HG02981 (cell line): ENCODE measurements around the gene A4GALT.
"Not testable (repeated sequence)": the region's sequence is repeated elsewhere in the genome, so short reads cannot be mapped to it uniquely, and the experiment has no call there.

Experiments
- ATAC-seq: cut with Tn5 transposase; IDR thresholded peaks from one replicate; pipeline ENCODE4 v1.9.1; 2021; ENCODE audit warnings: mild to moderate bottlenecking, moderate library complexity; ENCODE audit not compliant: unreplicated experiment

The A4GALT gene

DNA sequence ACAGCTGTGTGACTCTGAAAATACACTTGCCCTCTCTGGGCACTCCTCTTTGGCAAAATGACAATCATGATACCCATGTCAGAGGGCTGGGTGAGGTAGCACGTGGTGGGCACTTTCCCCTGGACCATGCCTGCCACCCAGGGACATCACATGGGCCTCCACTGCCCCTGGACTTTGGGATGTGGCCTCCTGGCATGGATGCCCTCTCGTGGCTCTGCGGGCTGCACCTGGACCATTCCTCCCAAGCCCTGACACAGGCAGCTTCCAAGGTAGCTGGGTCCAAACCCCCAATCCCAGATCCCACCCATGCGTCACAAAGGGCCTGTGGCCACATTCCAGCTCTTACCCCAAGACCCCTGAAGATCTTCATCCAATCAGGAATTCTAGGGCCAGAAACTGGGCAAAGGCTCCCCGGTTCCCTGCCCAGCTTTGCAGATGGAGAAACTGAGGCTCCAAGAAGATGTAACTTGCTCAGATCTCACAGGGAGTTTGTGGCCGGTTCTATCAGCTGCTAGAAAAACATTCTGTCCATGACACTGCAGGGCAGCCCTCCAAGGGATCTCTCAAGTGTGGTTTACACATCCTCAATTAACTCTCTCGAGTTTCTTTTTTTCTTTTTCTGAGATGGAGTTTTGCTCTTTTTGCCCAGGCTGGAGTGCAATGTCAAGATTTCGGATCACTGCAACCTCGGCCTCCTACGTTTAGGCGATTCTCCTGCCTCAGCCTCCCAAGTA, 36.0 kb downstream of the A4GALT start:
- ATAC-seq: no peak

DNA sequence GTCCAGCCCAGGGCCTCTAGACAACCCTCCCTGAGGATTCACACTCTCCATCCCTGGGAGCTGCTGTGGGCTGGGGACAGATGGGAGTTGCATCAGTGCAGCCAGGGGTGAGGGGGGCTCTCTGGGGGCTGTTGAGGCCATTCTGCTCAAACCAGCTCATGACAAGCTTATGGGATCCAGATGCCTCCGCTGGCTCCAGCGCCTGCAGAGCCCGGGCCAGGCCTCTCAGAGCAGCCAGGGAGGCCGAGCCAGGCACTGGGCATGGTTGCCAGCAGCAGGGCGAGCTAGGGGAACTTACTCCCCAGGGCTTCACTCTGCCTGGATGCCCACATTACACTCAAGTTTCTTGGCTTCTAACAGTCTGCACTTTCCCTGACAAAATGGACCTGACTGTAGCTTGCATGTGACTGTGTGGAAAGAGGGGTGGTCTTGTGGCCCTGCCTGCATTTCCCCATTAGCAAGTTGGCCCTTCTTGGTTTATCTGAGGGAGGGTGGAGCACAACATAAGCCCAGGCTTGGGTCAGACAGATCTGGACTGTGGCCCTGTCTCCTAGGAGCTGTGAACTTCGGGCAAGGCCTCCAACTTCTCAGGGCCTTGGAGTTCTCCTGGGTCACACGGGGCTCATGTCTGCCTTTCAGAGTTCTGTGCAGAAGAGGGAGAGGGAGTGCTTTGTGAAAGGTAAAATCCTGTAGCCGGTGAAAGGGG, 36.9 kb downstream of the A4GALT start:
- no peak for ATAC-seq

DNA sequence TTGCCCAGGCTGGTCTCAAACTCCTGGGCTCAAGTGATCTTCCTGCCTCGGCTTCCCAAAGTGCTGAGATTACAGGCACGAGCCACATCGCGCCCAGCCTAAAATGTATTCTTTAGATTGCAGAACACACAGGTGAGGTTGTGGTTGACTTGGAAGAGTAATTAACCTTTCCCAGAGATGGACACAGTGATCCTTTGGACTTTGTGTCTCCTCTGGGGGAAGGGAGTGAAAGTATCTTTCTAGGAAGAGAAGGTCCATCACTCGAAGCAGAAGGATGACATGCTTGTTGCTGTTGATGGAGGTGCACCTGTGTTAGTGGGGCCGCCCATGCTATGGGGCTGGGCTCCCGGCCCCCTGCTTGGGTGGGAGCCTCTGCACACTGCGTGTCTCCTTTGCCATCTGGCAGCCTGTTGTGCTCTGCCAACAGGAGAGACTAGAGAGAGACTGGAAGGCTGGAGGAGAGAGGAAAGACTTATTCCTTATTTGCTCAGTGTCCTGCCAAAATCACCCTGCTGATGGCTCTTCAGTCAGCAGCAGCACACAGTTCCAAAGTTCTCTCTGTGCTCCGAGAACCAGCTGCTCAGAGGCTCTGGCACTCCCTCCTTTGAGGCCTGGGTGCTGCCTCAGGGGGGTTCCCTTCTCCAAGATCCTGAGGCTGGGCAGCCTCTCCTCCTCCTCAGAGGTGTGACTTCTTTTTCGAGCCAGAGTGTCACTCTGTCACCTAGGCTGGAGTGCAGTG, 38.4 kb downstream of the A4GALT start:
- no peak for ATAC-seq

DNA sequence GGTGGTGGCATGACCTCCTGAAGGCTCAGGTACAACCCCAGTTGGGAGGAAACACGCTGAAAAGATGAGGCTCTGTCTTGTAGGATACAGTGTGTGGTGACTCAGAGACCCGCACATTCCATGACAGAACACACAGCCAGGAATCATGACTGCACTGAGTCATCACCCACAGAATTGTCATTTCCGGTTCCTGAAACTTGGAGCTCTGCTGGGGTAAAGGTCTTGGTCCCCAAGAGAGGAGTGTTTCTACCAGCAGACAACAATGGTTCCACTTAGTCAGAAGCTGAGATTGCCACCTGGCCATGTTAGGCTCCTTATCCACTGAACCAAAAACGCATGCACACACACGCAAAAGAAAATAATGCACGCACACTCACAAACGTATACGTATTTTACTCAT, 40.0 kb downstream of the A4GALT start:
- no peak for ATAC-seq

DNA sequence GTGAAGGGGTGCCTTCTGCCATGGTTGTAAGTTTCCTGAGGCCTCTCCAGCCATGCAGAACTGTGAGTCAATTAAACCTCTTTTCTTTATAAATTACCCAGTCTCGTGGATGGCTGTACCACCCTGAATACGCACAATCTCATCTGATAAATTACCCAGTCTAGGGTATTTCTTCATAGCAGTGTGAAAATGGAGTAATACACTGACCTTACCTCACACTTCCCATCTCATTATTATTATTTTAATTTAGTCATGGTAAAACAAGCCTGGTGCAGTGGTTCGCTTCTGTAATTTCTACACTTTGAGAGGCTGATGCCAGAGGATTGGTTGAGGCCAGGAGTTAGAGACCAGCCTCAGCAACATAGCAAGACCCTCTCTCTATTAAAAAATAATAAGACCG, 41.0 kb downstream of the A4GALT start:
- ATAC-seq: no peak

DNA sequence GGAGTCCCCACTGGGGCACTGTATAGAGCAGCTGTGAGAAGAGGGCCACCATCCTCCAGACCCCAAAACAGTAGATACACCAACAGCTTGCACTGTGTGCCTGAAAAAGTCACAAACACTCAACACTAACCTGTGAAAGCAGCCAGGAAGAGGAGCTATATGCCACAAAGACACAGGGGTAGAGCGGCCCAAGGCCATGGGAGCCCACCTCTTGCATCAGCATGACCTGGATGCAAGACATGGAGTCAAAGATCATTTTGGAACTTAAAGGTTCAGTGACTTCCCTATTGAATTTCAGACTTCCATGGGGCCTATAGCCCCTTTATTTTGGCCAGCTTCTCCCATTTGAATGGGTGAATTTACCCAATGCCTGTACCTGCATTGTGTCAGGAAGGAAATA, 41.8 kb downstream of the A4GALT start:
- no peak for ATAC-seq

DNA sequence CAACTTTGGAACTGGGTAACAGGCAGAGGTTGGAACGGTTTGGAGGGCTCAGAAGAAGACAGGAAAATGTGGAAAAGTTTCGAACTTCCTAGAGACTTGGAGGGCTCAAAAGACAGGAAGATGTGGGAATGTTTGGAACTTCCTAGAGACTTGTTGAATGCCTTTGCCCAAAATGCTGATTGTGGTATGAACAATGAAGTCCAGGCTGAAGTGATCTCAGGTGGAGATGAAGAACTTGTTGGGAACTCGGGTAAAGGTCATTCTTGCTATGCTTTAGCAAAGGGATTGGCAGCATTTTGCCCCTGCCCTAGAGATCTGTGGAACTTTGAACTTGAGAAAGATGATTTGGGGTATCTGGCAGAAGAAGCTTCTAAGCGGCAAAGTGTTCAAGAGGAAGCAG, 42.7 kb downstream of the A4GALT start:
- ATAC-seq: not testable (repeated sequence)

DNA sequence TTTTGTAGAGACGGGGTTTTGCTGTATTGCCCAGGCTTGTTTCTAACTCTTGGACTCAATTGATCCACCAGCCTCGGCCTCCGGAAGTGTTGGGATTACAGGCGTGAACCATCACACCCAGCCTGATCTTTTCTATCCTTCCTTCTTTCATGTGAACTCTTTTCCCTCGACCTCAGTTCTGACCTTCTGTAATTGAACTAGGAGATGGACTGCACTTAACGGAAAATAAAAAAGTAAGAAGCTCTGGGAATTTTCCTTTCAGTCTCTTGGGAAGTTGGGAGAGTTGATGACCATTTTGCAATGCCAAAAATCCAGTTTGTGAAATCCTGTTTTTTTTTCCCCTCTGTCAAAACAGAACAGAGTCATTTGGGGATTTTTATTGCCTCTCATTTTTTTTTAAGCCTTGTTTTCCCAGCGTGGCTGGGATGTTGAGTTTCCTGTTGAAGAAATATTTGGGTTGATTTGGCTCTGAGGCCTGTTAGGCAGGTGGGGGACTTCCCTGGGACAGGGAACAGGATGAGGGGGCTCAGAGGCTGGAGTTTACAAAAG, 44.5 kb downstream of the A4GALT start:
- ATAC-seq: no peak

DNA sequence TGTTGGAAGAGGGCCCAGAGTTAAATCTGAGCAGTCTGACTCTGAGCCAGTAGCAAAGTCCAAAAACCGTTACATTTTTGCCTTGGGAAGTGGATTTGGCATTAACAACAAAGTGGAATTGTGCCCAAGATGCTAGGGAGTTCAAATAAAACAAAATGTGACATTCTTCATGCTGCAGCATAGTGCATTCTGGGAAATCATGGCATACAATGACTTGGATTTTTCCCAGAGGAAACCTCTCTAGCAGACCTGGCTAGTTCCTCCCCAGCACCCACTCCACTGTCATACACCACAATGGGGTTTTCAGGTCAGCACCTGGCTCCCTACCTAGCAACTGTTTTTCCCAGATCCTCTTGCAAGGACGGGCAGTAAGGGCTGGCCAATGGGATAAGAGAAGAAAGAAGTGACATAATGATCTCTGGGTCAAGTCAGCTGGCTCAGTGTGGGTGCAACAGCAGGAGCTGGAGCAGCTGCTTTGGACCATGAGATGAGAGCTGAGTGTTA, 46.7 kb downstream of the A4GALT start:
- ATAC-seq: no peak

DNA sequence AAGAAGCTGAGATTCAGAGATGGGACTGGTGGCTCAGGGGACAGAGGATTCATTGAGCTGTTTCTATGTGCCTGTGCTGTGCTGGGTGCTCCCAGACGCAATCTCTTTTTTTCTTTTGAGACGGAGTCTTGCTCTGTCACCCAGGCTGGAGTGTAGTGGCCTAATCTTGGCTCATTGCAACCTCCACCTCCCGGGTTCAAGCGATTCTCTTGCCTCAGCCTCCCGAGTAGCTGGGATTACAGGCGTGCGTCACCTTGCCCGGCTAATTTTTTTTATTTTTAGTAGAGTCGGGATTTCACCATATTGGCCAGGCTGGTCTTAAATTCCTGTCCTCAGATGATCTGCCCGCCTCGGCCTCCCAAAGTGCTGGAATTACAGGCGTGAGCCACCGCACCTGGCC, 47.6 kb downstream of the A4GALT start:
- not testable (repeated sequence) for ATAC-seq

DNA sequence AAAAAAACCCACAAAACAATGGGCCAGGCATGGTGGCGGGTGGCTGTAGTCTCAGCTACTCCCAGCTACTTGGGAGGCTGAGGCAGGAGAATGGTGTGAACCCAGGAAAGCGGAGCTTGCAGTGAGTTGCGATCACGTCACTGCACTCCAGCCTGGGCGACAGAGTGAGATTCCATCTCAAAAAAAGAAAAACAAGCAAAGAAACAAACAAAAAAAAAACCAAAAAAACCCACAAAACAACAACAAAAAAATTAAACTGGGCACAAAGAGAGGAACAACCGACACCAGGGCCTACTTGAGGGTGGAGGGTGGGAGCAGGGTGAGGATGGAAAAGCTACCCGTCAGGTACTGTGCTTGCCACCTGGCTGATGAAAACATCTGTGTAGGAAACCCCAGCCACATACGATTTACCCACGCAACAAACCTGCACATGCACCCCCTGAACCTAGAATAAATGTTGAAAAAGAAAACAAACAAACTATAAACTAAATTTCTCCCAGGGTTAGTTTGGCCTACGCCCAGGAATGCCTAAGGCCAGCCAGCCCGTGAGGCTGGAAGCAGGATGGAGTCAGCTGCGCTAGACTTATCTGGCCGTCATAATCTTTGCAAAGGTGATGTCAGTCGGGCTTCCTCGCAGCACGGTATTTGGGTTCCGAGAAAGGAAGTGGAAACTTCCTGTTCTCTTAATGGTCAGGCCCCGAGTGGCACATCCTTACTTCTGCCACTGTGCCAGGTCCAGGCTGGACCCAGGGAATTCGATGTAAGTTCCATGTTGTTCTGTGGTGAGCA, 49.6 kb downstream of the A4GALT start:
- no peak for ATAC-seq

DNA sequence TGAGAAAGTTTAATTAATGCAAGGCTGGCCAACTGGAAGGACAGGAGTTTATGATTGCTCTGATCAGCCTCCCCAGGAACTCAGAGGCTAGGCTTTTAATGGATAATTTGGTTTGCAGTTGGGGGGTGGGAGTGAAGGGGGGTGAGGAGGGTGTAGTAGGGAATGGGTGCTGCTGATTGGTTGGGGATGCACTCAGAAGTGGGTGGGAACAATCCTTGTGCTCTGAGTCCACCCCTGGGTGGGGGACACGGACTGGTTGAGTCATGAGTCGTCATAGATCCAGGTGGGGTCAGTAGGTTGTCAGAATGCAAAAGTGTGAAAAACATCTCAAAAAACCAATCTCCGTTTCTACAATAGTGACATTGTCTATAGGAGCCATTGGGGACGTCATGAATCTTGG, 50.6 kb downstream of the A4GALT start:
- ATAC-seq: no peak

DNA sequence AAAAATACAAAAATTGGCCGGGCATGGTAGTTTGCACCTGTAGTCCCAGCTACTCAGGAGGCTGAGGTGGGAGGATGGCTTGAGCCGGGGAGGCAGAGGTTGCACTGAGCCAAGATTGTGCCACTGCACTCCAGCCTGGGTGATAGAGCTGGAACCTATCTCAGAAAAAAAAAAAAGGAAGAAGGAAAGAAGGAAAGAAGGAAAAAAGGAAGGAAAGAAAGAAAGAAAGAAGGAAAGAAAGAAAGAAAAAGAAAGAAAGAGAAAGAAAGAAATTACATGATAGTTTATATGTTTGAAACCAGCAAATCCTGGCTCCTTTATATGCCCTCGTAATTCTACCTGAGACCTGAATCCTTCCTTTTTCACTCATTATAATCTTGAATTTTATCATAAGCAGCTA, 54.3 kb downstream of the A4GALT start:
- ATAC-seq: not testable (repeated sequence)

DNA sequence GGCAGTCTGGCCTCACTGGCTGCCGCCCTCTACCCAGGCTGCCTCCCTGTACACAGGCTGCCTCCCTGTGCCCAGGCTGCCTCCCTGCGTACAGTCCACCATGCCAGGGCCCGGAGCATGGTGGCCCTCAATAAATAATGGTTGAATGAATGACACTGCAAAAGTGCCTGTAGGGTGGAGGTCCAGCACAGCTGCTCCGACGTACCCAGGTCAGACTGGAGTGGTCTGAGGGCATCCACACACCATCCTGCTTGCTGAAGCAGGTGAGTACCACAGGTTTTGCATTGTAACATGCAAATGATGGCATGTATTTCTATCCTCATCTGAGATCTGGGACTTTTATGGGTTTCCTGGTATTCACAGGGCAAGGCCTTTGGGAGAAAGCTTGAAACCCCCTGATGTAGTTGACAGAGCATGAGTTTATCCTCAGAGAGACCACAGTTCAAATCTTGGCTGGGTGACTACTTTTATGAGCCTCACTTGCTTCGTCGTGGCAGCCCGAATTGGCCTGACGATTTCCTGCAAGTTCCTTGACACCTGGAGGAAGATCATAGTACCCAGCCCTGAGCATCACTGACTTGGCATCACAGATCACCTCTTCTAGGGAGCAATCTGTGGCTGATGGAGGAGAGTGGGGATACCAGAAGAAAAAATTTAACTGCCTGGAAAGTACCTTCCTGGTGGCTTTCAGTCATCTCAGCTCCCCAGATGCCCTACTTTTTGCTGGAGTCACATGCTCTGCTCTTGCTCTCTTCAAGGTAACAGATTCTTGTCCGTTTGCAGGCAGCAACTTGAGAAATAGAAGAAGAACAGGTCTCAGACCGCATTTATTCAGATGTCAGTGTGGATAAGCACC, 55.5 kb downstream of the A4GALT start:
- peak; percentile 43 for ATAC-seq

DNA sequence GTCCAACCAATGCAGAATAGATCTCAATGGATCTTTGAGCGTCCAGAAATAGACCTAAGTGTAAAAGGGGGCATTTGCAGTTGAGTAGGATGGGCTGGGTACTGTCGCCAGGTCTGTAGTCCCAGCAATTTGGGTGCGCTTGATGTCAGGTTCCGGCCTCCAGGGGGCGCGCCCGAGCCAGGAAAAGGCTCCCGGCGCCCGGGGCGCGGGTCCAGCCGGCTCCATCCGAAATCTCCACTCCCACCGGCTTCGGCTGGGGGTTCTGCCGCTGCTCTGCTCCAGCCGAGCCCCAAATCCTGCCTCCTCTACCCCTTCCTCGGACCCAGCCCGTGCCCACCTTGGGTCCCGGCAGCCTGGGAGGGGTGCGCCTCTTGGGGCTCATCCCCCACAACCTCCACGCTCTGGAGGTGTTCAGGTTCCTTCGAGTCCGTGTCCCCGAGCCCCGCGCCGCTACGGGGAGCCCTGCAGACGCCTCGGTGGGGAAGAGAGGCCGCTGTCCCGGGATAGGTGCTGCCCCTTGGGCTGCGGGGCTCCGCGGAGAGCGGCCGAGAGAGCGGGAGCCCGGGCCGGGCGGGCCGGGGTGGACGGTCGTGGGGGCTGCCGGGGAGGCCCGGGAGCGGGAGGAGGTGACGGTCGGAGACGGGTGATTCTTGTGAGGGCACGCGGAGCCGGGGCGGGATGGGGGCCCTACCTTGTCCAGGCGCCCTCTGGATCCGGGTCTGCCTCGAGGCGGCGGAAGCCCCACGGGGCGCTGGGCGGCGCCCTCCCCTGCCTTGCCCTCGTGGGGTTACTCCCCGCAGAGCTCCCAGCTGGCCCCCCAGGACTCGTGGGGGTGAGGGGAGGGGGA, 58.5 kb downstream of the A4GALT start:
- ATAC-seq: no peak

DNA sequence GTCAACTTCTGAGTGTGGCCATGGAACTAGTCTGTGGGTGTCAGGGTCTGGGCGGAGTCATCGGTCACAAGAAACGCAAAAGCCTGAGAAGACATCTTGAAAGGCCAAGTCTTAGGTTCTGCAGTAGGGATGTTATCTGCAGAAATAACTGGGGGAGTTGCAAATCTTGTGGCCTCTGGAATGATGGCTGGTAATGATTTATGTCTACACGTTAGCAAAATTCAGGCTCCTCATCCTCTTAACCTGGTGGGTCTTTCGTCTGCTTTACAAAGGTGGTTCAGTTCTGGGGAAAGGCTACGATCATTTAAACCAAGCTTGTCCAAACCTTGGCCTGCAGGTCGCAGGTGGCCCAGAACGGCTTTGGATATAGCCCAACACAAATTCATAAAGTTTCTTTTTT, 64.1 kb downstream of the A4GALT start:
- no peak for ATAC-seq

DNA sequence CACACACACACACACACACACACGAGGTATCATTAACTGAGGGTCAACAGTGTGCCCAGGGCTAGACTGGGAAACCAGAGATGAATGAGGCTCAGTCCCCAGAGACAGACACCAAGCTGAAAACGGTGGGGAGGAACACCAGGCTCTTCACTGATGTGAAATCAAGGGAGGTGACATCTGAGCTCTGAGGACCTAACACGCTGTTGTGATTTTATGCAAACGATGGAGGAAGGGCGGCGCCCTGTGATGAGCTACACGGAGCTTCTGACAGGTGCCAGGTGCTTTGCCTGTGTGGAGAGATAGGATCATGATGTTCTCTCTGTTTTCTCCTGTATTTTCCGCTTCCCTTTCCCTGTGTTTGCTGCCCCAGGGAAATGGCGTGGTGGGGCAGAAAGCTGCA, 65.0 kb downstream of the A4GALT start:
- ATAC-seq: no peak

DNA sequence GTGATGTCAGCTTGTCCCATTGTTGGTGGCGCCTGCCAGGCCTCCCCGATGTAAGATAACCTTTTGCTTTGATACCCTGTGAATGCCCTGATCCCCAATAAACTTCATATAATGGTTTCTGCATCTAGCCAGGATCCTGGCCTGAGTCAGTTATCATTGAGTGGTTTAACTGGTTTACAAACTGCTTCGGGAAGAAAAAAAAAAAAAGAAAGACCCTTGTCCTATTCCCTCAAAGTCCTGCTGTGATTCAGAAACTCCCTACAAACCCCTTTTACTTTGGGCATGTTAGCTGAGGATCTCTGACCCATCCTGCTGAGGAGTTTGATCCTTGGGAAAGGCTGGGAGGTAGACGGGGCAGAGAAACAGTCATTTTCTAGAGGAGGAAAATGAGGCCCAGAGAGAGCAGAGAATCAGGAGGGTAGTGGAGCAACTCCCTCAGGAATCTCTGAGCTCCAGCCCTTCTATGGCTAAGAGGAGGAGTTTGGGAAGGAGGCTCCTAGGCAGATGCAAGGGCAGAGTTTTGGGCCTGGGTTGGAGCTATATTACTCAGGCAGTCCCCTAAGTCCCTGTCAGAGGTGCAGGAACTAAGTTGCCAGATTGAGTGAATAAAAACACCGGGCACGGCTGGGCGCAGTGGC, 66.1 kb downstream of the A4GALT start:
- no peak for ATAC-seq
